Endothelial cell of umbilical vein (primary cell): ENCODE measurements around the gene FBXL13. TPM values are rescaled to one million over a fixed set of nuclear protein-coding genes. Genes with fewer than 3 reads are reported as not detected.

Experiments
- BruUV-seq: library from RNA; stranded (reverse); fragments of 400-500 nt; replicated peaks from 2 replicates; lab custom pipeline; 2021; lab: Mats Ljungman, UMichigan
- CTCF ChIA-PET: fragments of 300-600, 350-600 bp; sonication (Branson Sonifier 250); formaldehyde crosslinking; loops from one replicate; lab custom pipeline; 2021; ENCODE audit warnings: antibody characterized with exemption, inconsistent platforms; lab: Charles Lee
- POLR2A ChIA-PET: fragments of 300-600, 350-600 bp; sonication (Branson Sonifier 250); formaldehyde crosslinking; loops from one replicate; lab custom pipeline; 2021; ENCODE audit warnings: antibody characterized with exemption, inconsistent platforms; lab: Charles Lee
- DNase-seq: peaks from one replicate; pipeline ENCODE4 v3.0.0-alpha.2; 2011; ENCODE audit warnings: low read depth, low spot score
- FAIRE-seq: peaks from 2 replicates; lab custom pipeline; 2011; peaks lifted over from hg19 to GRCh38; lab: Jason Lieb, UNC
- H2AFZ ChIP-seq: 2 replicates; pipeline ENCODE4 v1.6.0; 2012; ENCODE audit warnings: low read depth, low read length, control low read depth, inconsistent platforms
- H3K27ac ChIP-seq: 2 replicates; pipeline ENCODE4 v1.5.1; 2011; ENCODE audit warnings: low read depth, mild to moderate bottlenecking, control low read depth, low read length, moderate library complexity; ENCODE audit not compliant: insufficient read depth
- H3K27me3 ChIP-seq, 2 experiments: 2 replicates each; pipeline versions ENCODE4 v1.6.0 to v1.6.1; 2011; ENCODE audit warnings: low read length in 2 of 2, mixed read lengths in 1 of 2; ENCODE audit not compliant: control insufficient read depth in 2 of 2, insufficient read depth in 2 of 2
- H3K36me3 ChIP-seq, 2 experiments: 2 replicates in 1 of 2; 3 replicates in 1 of 2; pipeline ENCODE4 v1.5.1; 2011; ENCODE audit warnings: low read length in 2 of 2, mild to moderate bottlenecking in 1 of 2, moderate library complexity in 1 of 2; ENCODE audit not compliant: control insufficient read depth in 2 of 2, insufficient read depth in 2 of 2; ENCODE audit errors: extremely low read depth in 1 of 2
- H3K4me1 ChIP-seq: 3 replicates; pipeline ENCODE4 v1.5.1; 2011; ENCODE audit warnings: mild to moderate bottlenecking, low read length; ENCODE audit not compliant: control insufficient read depth, insufficient read depth; ENCODE audit errors: extremely low read depth
- H3K4me2 ChIP-seq: 2 replicates; pipeline ENCODE4 v1.6.1; 2011; ENCODE audit warnings: low read length, control low read depth, mixed read lengths; ENCODE audit not compliant: insufficient read depth
- H3K4me3 ChIP-seq, 3 experiments: fragments of 200-600 bp in 1 of 3; sonication (generic), shearing (Covaris generic) in 1 of 3; replicated peaks in 1 of 3; 2 replicates each; pipeline ENCODE4 v1.5.1; 2011 to 2016; ENCODE audit warnings: control low read depth in 3 of 3, low read length in 3 of 3, mild to moderate bottlenecking in 2 of 3, inconsistent platforms in 1 of 3, low read depth in 1 of 3, moderate library complexity in 1 of 3; ENCODE audit not compliant: insufficient read depth in 1 of 3
- H3K79me2 ChIP-seq: 2 replicates; pipeline ENCODE4 v1.6.0; 2012; ENCODE audit warnings: low read length, inconsistent platforms; ENCODE audit not compliant: control insufficient read depth, insufficient read depth
- H3K9ac ChIP-seq: replicated peaks from 2 replicates; pipeline ENCODE3; 2011; ENCODE audit warnings: low read length, control low read depth; ENCODE audit not compliant: insufficient read depth; ENCODE audit errors: extremely low read depth
- H3K9me1 ChIP-seq: replicated peaks from 3 replicates; pipeline ENCODE4 v1.6.0; 2011; ENCODE audit warnings: mild to moderate bottlenecking, low read length; ENCODE audit not compliant: control insufficient read depth, insufficient read depth; ENCODE audit errors: extremely low read depth
- H3K9me3 ChIP-seq: replicated peaks from 2 replicates; pipeline ENCODE4 v1.5.1; 2012; ENCODE audit warnings: low read length, inconsistent platforms; ENCODE audit not compliant: control insufficient read depth, insufficient read depth
- H4K20me1 ChIP-seq: replicated peaks from 2 replicates; pipeline ENCODE3; 2011; ENCODE audit warnings: mild to moderate bottlenecking, low read length; ENCODE audit not compliant: control insufficient read depth, insufficient read depth; ENCODE audit errors: extremely low read depth
- CTCF ChIP-seq, 2 donors: IDR thresholded peaks; 1 replicate in 1 of 2; 2 replicates in 1 of 2; pipeline ENCODE4 v1.5.1; 2011; ENCODE audit warnings: low read length in 2 of 2, mild to moderate bottlenecking in 2 of 2, moderate library complexity in 2 of 2, control low read depth in 1 of 2, inconsistent platforms in 1 of 2, low read depth in 1 of 2; ENCODE audit not compliant: insufficient read depth in 1 of 2; ENCODE audit errors: extremely low read depth in 1 of 2
- EZH2 ChIP-seq: IDR thresholded peaks from 2 replicates; pipeline ENCODE4 v1.6.1; 2012; ENCODE audit warnings: borderline replicate concordance, low read depth, mild to moderate bottlenecking, moderate library complexity, low read length, inconsistent platforms; ENCODE audit not compliant: severe bottlenecking
- FOS ChIP-seq: IDR thresholded peaks from 2 replicates; pipeline ENCODE4 v1.6.1; 2011; ENCODE audit warnings: mild to moderate bottlenecking, low read length, moderate library complexity, borderline replicate concordance; ENCODE audit not compliant: insufficient read depth
- GATA2 ChIP-seq: IDR thresholded peaks from 2 replicates; pipeline ENCODE4 v1.7.0; 2011; ENCODE audit warnings: low read depth, mild to moderate bottlenecking, moderate library complexity, mixed read lengths, low read length; ENCODE audit not compliant: insufficient read length, insufficient read depth
- JUN ChIP-seq: IDR thresholded peaks from 2 replicates; pipeline ENCODE4 v1.6.1; 2011; ENCODE audit warnings: borderline replicate concordance, low read depth; ENCODE audit not compliant: insufficient read length, insufficient read depth
- MAX ChIP-seq: IDR thresholded peaks from 2 replicates; pipeline ENCODE4 v1.6.1; 2011; ENCODE audit not compliant: insufficient read depth, insufficient read length
- MYC ChIP-seq: IDR thresholded peaks from one replicate; pipeline ENCODE4 v1.6.1; 2011; ENCODE audit warnings: mild to moderate bottlenecking, low read depth, low read length
- POLR2A ChIP-seq: IDR thresholded peaks from 2 replicates; pipeline ENCODE4 v1.6.1; 2012; ENCODE audit warnings: low read depth, mild to moderate bottlenecking, control low read depth, low read length
- POLR2AphosphoS5 ChIP-seq: IDR thresholded peaks from 2 replicates; pipeline ENCODE4 v1.6.1; 2012; ENCODE audit warnings: low read depth, mild to moderate bottlenecking, control low read depth, low read length, moderate library complexity; ENCODE audit not compliant: insufficient read depth
- dilution Hi-C: fragments of 300-500 bp; cut with MboI; formaldehyde crosslinking; loops from one replicate; pipeline ENCODE4 v1.15.0; 2019; ENCODE audit warnings: low sequenced_read_pairs; ENCODE audit not compliant: extremely low pct_ligation_motif_present
- intact Hi-C: fragments of 100-400 bp; cut with micrococcal nuclease; formaldehyde crosslinking; loops from one replicate; pipeline ENCODE4 v1.10.0; 2022
- polyA plus RNA-seq, 4 experiments: library from polyadenylated mRNA; depleted of rRNA in 3 of 4; stranded (reverse) in 3 of 4; unstranded in 1 of 4; fragments of >200 nt; gene quantifications; 2 replicates each; pipeline versions ENCODE4 v1.2.1 to v1.2.3, GENCODE V29; 2011 to 2012; ENCODE audit warnings: missing spikeins in 1 of 4
- total RNA-seq: library from RNA; stranded (reverse); gene quantifications from 2 replicates; pipeline ENCODE4 v1.2.3, GENCODE V29; 2021

Gene FBXL13
- total and polyA plus RNA-seq, 2 donors (not counting 3 experiments of a cell fraction or from before 2014, with no cell fraction given) = 3.9 to 4.6 TPM

- no peaks in the 10 kb centered on the region for H3K27me3 ChIP-seq
- no peak for TF ChIP-seq EZH2
- no peak for TF ChIP-seq POLR2A
- TF ChIP-seq POLR2AphosphoS5 = no peak
- TF ChIP-seq CTCF (IDR thresholded peaks at IDR 0.05; ENCODE audit: extremely low read depth in 1 of 2, insufficient read depth in 1 of 2, low read depth in 1 of 2, low read length in 2 of 2) = no peak
- no peak for TF ChIP-seq JUN
- no peak for TF ChIP-seq GATA2
- no peak for TF ChIP-seq MAX
- no peak for TF ChIP-seq FOS
- TF ChIP-seq MYC = no peak
- H2AFZ ChIP-seq = peak overlapping the region; percentile 41
- CTCF ChIA-PET = interaction anchor here (1.7 to 2.6 kb wide), 3 partner anchors 9 to 136 kb away, joined by 3 to 15 read pairs (median 9); no protein-coding TSS in a partner anchor
- no peak overlapping the region for H3K27ac ChIP-seq
- no peak for FAIRE-seq
- DNase-seq = peak; percentile 50
- BruUV-seq = no TSS peak
- no peak overlapping the region for H3K4me2 ChIP-seq
- H3K36me3 ChIP-seq = no peaks in the 10 kb centered on the region
- intact Hi-C loops = no loop called here
- no peaks in the 10 kb centered on the region for H4K20me1 ChIP-seq
- no peaks in the 10 kb centered on the region for H3K79me2 ChIP-seq
- dilution Hi-C loops = no loop called here
- POLR2A ChIA-PET = no interaction called here
- peaks cover 9% of the 10 kb centered on the region for H3K4me1 ChIP-seq
- no peaks in the 10 kb centered on the region for H3K9me3 ChIP-seq
- H3K9me1 ChIP-seq = no peaks in the 10 kb centered on the region
- no peak overlapping the region for H3K4me3 ChIP-seq
- H3K9ac ChIP-seq = peak overlapping the region; percentile 9
These were observed 148.4 kb downstream of the FBXL13 start for GRCh38 chr7:102925976-102926782.
